Natural killer cell (primary cell): ENCODE data around the gene NFU1. TPM values are rescaled to one million over a fixed set of nuclear protein-coding genes. Genes with fewer than 3 reads are reported as not detected.

Experiments used
- ATAC-seq, 3 donors: fragments of 150-1000 bp in 2 of 3; fragments of 200-7000 bp in 1 of 3; cut with Tn5 transposase; 1 replicate in 1 of 3; 2 replicates in 2 of 3; pipeline ENCODE4 v1.10.0; 2021; ENCODE audit warnings: mild to moderate bottlenecking in 2 of 3, moderate library complexity in 2 of 3
- DNase-seq, 2 donors: peaks; one replicate each; pipeline versions ENCODE4 v3.0.0 to v3.0.0-alpha.2; 2013 to 2021; ENCODE audit warnings: mixed read lengths in 1 of 2
- H3K27ac ChIP-seq: one replicate; pipeline ENCODE4 v1.5.1; 2013; ENCODE audit warnings: mild to moderate bottlenecking, low read length
- H3K27me3 ChIP-seq: one replicate; pipeline ENCODE4 v1.6.1; 2013; ENCODE audit warnings: low read length; ENCODE audit not compliant: control insufficient read depth, insufficient read depth
- H3K36me3 ChIP-seq: one replicate; pipeline ENCODE4 v1.6.1; 2013; ENCODE audit warnings: low read length; ENCODE audit not compliant: control insufficient read depth, insufficient read depth
- H3K4me1 ChIP-seq: one replicate; pipeline ENCODE4 v1.6.1; 2013; ENCODE audit warnings: low read length; ENCODE audit not compliant: control insufficient read depth, insufficient read depth
- H3K4me3 ChIP-seq: one replicate; pipeline ENCODE4 v1.5.1; 2013; ENCODE audit warnings: low read length
- H3K9me3 ChIP-seq: one replicate; pipeline ENCODE4 v1.6.1; 2013; ENCODE audit warnings: low read length; ENCODE audit not compliant: control insufficient read depth, insufficient read depth
- H3K27ac Mint-ChIP-seq, 2 donors: one replicate each; pipeline ENCODE4 v1.8.0; 2022; ENCODE audit warnings: mild to moderate bottlenecking in 2 of 2, mixed read lengths in 2 of 2, moderate library complexity in 1 of 2
- H3K27me3 Mint-ChIP-seq, 2 donors: one replicate each; pipeline ENCODE4 v1.8.0; 2022; ENCODE audit warnings: low read depth in 2 of 2, mixed read lengths in 2 of 2
- H3K36me3 Mint-ChIP-seq: one replicate; pipeline ENCODE4 v1.8.0; 2022; ENCODE audit warnings: mixed read lengths
- H3K4me1 Mint-ChIP-seq, 2 donors: one replicate each; pipeline ENCODE4 v1.8.0; 2022; ENCODE audit warnings: mixed read lengths in 2 of 2
- H3K4me3 Mint-ChIP-seq: one replicate; pipeline ENCODE4 v1.8.0; 2022; ENCODE audit warnings: mild to moderate bottlenecking, moderate library complexity, mixed read lengths
- H3K9me3 Mint-ChIP-seq, 2 donors: one replicate each; pipeline ENCODE4 v1.8.0; 2022; ENCODE audit warnings: mixed read lengths in 2 of 2
- CTCF ChIP-seq: fragments of 200-600 bp; IDR thresholded peaks from one replicate; pipeline ENCODE4 v1.8.0; 2022; ENCODE audit warnings: antibody characterized with exemption
- WGBS: methylation state at CpG from one replicate; pipeline ENCODE4 v1.1.7; 2013; ENCODE audit warnings: missing lambda C conversion rate; ENCODE audit not compliant: insufficient coverage; 5-methylcytosine and 5-hydroxymethylcytosine counted together
- intact Hi-C: fragments of 100-400 bp; cut with micrococcal nuclease; formaldehyde crosslinking; loops from one replicate; pipeline ENCODE4 v1.14.2; 2022
- total RNA-seq, 4 donors: library from RNA; stranded (reverse); fragments of 120-200 nt in 1 of 4; gene quantifications; one replicate each; pipeline versions ENCODE4 v1.2.3 to v1.2.4, GENCODE V29; 2013 to 2022

NFU1 gene
- total RNA-seq, 3 donors from 2014 or later (not counting 1 experiment from before 2014, with no cell fraction given) = 21.4 to 25.0 (median 23.6) TPM

- Mint-ChIP-seq H3K27me3 (no peaks in the 10 kb centered on the region), H3K4me1 (no peaks in the 10 kb centered on the region), H3K36me3 (peaks cover 24% of the 10 kb centered on the region), H3K9me3 (no peaks in the 10 kb centered on the region), H3K27ac (no peak overlapping the region), H3K4me3 (no peak overlapping the region)
- ATAC-seq (no peak), DNase-seq (no peak)
- no peak for TF ChIP-seq CTCF
- no peaks in the 10 kb centered on the region for H3K9me3 ChIP-seq
- H3K4me1 ChIP-seq = no peaks in the 10 kb centered on the region
- intact Hi-C loops = no loop called here
- no peaks in the 10 kb centered on the region for H3K27me3 ChIP-seq
- H3K36me3 ChIP-seq = peaks cover 57% of the 10 kb centered on the region
- H3K4me3 ChIP-seq = no peak overlapping the region
- WGBS = 94% methylated on average over 1 of the region's 1 CpG
- no peak overlapping the region for H3K27ac ChIP-seq
These were observed 88.5 kb downstream of the NFU1 start for GRCh38 chr2:69348781-69349180.

Other genes starting within 250 kb of the NFU1 start
- 10 to 100 TPM; 13.9 to 16.4 (median 15.0) TPM for gene GFPT1, start 50.2 kb downstream of the NFU1 start, total RNA-seq
- gene AAK1, start 206.3 kb upstream of the NFU1 start, total RNA-seq = 100 to 1,000 TPM; 174 to 249 (median 204) TPM